H9 (cell line): ENCODE results near the gene CEP131. TPM values are rescaled to one million over a fixed set of nuclear protein-coding genes. Genes with fewer than 3 reads are reported as not detected.

Experiments used
- DNase-seq: peaks from one replicate; pipeline ENCODE4 v3.0.0-alpha.2; 2017
- H2AFZ ChIP-seq: one replicate; pipeline ENCODE4 v1.6.1; 2013; ENCODE audit warnings: mild to moderate bottlenecking, low read length, control low read depth, moderate library complexity
- H2AK5ac ChIP-seq: 2 replicates; pipeline ENCODE4 v1.6.1; 2013; ENCODE audit warnings: low read length, control low read depth, mixed read lengths; ENCODE audit not compliant: insufficient read length
- H2BK120ac ChIP-seq: one replicate; pipeline ENCODE4 v1.6.1; 2013; ENCODE audit warnings: low read depth, mild to moderate bottlenecking, low read length, control low read depth, inconsistent platforms; ENCODE audit not compliant: poor library complexity, severe bottlenecking
- H2BK12ac ChIP-seq: 2 replicates; pipeline ENCODE4 v1.6.1; 2013; ENCODE audit warnings: low read length, control low read depth, mixed read lengths, low read depth; ENCODE audit not compliant: insufficient read length
- H2BK15ac ChIP-seq: 2 replicates; pipeline ENCODE4 v1.6.1; 2013; ENCODE audit warnings: low read depth, low read length, control low read depth
- H2BK20ac ChIP-seq: one replicate; pipeline ENCODE4 v1.6.1; 2013; ENCODE audit warnings: low read depth, mild to moderate bottlenecking, low read length, control low read depth, inconsistent platforms; ENCODE audit not compliant: poor library complexity, severe bottlenecking
- H2BK5ac ChIP-seq: 2 replicates; pipeline ENCODE4 v1.6.1; 2013; ENCODE audit warnings: low read length, control low read depth, mixed read lengths; ENCODE audit not compliant: insufficient read length
- H3K14ac ChIP-seq: 2 replicates; pipeline ENCODE4 v1.6.1; 2013; ENCODE audit warnings: low read length, control low read depth; ENCODE audit not compliant: insufficient read depth
- H3K18ac ChIP-seq: 2 replicates; pipeline ENCODE4 v1.6.1; 2013; ENCODE audit warnings: low read depth, mild to moderate bottlenecking, mixed read lengths, low read length, control low read depth; ENCODE audit not compliant: insufficient read length
- H3K23ac ChIP-seq: 2 replicates; pipeline ENCODE4 v1.6.1; 2013; ENCODE audit warnings: low read length, control low read depth, mixed read lengths, low read depth; ENCODE audit not compliant: insufficient read length
- H3K23me2 ChIP-seq: 2 replicates; pipeline ENCODE4 v1.6.1; 2013; ENCODE audit warnings: low read depth, mild to moderate bottlenecking, mixed read lengths, low read length, control low read depth; ENCODE audit not compliant: insufficient read length, poor library complexity, severe bottlenecking
- H3K27ac ChIP-seq: 2 replicates; pipeline ENCODE4 v1.5.1; 2013; ENCODE audit warnings: low read length, control low read depth, mixed read lengths, low read depth; ENCODE audit not compliant: insufficient read length
- H3K27me3 ChIP-seq: 2 replicates; pipeline ENCODE4 v1.6.1; 2013; ENCODE audit warnings: low read length, control low read depth, inconsistent platforms; ENCODE audit not compliant: insufficient read depth
- H3K4ac ChIP-seq: 2 replicates; pipeline ENCODE4 v1.6.1; 2013; ENCODE audit warnings: low read depth, mild to moderate bottlenecking, control low read depth, inconsistent platforms, low read length, moderate library complexity
- H3K4me1 ChIP-seq: 2 replicates; pipeline ENCODE4 v1.6.1; 2013; ENCODE audit warnings: low read length, control low read depth, inconsistent platforms; ENCODE audit not compliant: insufficient read depth
- H3K4me2 ChIP-seq: 2 replicates; pipeline ENCODE4 v1.6.1; 2013; ENCODE audit warnings: low read length, control low read depth, mixed read lengths; ENCODE audit not compliant: insufficient read length, insufficient read depth
- H3K56ac ChIP-seq: 2 replicates; pipeline ENCODE4 v1.6.1; 2013; ENCODE audit warnings: low read depth, mild to moderate bottlenecking, mixed read lengths, low read length, control low read depth; ENCODE audit not compliant: insufficient read length
- H3K79me1 ChIP-seq: 2 replicates; pipeline ENCODE4 v1.6.1; 2013; ENCODE audit warnings: low read depth, mild to moderate bottlenecking, moderate library complexity, low read length, control low read depth, inconsistent platforms; ENCODE audit not compliant: insufficient read depth, poor library complexity, severe bottlenecking
- H3K79me2 ChIP-seq: 2 replicates; pipeline ENCODE4 v1.6.1; 2013; ENCODE audit warnings: low read length, control low read depth, inconsistent platforms; ENCODE audit not compliant: insufficient read depth
- H3K9ac ChIP-seq: 2 replicates; pipeline ENCODE4 v1.6.1; 2013; ENCODE audit warnings: low read length, control low read depth, mixed read lengths; ENCODE audit not compliant: insufficient read length; ENCODE audit errors: extremely low read depth
- H3K9me3 ChIP-seq: one replicate; pipeline ENCODE4 v1.6.1; 2013; ENCODE audit warnings: low read depth, low read length, inconsistent platforms; ENCODE audit not compliant: control insufficient read depth
- H3T11ph ChIP-seq: one replicate; pipeline ENCODE4 v1.6.1; 2013; ENCODE audit warnings: mild to moderate bottlenecking, low read length, control low read depth, inconsistent platforms
- H4K20me1 ChIP-seq: one replicate; pipeline ENCODE4 v1.6.1; 2013; ENCODE audit not compliant: control insufficient read depth, insufficient read length, insufficient read depth
- H4K5ac ChIP-seq: 2 replicates; pipeline ENCODE4 v1.6.1; 2013; ENCODE audit warnings: low read depth, mild to moderate bottlenecking, mixed read lengths, low read length, control low read depth; ENCODE audit not compliant: insufficient read length
- H4K8ac ChIP-seq: replicated peaks from 2 replicates; pipeline ENCODE4 v1.6.1; 2013; ENCODE audit warnings: low read length, control low read depth, mixed read lengths, low read depth; ENCODE audit not compliant: insufficient read length
- H4K91ac ChIP-seq: 2 replicates; pipeline ENCODE4 v1.6.1; 2013; ENCODE audit warnings: low read depth, mild to moderate bottlenecking, moderate library complexity, mixed read lengths, low read length, control low read depth; ENCODE audit not compliant: insufficient read length
- H3K27ac Mint-ChIP-seq, 3 experiments: 2 replicates in 2 of 3; 3 replicates in 1 of 3; pipeline ENCODE4 v1.8.0; 2020 to 2021; ENCODE audit warnings: mixed read lengths in 3 of 3, mild to moderate bottlenecking in 1 of 3, moderate library complexity in 1 of 3
- H3K27me3 Mint-ChIP-seq: 2 replicates; pipeline ENCODE4 v1.8.0; 2021; ENCODE audit warnings: low read depth, mild to moderate bottlenecking, moderate library complexity, mixed read lengths
- H3K36me3 Mint-ChIP-seq, 3 experiments: 2 replicates in 2 of 3; 3 replicates in 1 of 3; pipeline ENCODE4 v1.8.0; 2020 to 2021; ENCODE audit warnings: low read depth in 3 of 3, mixed read lengths in 3 of 3; ENCODE audit not compliant: insufficient read depth in 1 of 3
- H3K4me1 Mint-ChIP-seq, 2 experiments: 2 replicates each; pipeline ENCODE4 v1.8.0; 2020; ENCODE audit warnings: mixed read lengths in 2 of 2
- H3K4me3 Mint-ChIP-seq, 2 experiments: 2 replicates in 1 of 2; 3 replicates in 1 of 2; pipeline ENCODE4 v1.8.0; 2020 to 2021; ENCODE audit warnings: mild to moderate bottlenecking in 2 of 2, mixed read lengths in 2 of 2, moderate library complexity in 1 of 2
- H3K9me3 Mint-ChIP-seq, 2 experiments: 2 replicates in 1 of 2; 3 replicates in 1 of 2; pipeline ENCODE4 v1.8.0; 2020; ENCODE audit warnings: mild to moderate bottlenecking in 2 of 2, mixed read lengths in 2 of 2, moderate library complexity in 1 of 2
- WGBS: extraction: QIAGEN DNeasy Blood & Tissue Kit; methylation state at CpG from one replicate; pipeline ENCODE4 v1.1.7; 2013; ENCODE audit warnings: missing lambda C conversion rate, low lambda C conversion rate, mixed read lengths; ENCODE audit not compliant: insufficient read length; ENCODE audit errors: extremely low coverage; 5-methylcytosine and 5-hydroxymethylcytosine counted together
- total RNA-seq: library from RNA; stranded (reverse); gene quantifications from 2 replicates; pipeline ENCODE4 v1.2.1, GENCODE V29; 2021
- TF ChIP-seq, protein P1 (sequence below): fragments of 200-600 bp; sonication (generic); conservative IDR thresholded peaks from 3 replicates; pipeline ENCODE4 v1.8.0; 2021; ENCODE audit warnings: antibody characterized with exemption, mild to moderate bottlenecking

CEP131 gene
- total RNA-seq, 1 experiment from 2014 or later, result 16.3 TPM

DNA sequence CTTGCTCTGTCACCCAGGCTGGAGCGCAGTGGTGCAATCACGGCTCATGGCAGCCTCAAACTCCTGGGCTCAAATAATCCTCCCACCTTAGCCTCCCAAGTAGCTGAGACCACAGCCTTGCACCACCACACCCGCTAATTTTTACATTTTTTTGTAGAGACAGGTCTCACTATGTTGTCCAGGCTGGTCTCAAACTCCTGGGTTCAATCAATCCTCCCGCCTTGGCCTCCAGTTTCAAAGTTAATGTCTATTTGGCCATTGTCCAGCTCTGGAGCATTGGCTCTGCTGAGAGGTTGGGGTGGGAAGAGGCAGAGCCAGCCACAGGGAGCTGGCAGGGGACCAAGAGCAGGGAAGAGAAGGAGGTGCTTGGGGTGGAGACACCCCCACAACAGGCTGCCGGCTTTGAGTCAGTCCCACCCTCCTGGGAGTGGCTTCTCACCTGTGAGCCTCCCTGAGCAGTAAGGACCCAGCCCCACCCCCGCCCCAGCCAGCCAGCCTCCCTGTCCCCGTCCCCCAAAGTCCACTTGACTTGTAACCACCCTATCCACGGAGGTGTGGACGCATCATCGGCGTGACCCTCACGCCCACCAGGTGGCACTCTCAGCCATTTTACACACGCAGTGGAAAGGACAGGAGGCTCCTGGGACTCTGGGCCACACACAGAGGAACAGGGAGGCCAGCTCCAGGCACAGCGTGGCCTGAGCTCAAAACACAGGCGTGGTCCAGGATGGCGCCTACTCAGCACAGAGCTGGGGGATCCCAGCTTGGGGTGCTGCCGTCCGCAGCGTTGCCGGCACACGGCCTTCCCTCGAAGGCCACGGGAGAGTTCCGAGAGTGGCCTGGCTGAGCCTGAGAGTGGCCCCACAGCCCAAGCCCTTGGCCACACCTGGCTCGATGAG lies 80.2 kb downstream of the CEP131 start:
- H2BK20ac ChIP-seq, result no peak overlapping the region
- no CpG with 5 or more reads among the region's 25 CpGs for whole genome bisulfite sequencing

More for the DNA sequence above, 80.2 kb downstream of the CEP131 start:
- peaks cover 0 to 7% (median 0%) of the 10 kb centered on the region in 3 experiments; a peak in 4 of 7 replicates for H3K36me3 Mint-ChIP-seq
- H3K27me3 Mint-ChIP-seq, result peaks cover 1% of the 10 kb centered on the region
- Histone ChIP-seq H3K4me1 (no peaks in the 10 kb centered on the region), H3K27ac (no peak overlapping the region), H2AFZ (no peak overlapping the region), H4K8ac (no peak overlapping the region), H3K23me2 (no peaks in the 10 kb centered on the region), H2BK5ac (no peak overlapping the region), H3K14ac (no peak overlapping the region), H4K20me1 (no peaks in the 10 kb centered on the region), H3K23ac (no peak overlapping the region), H3K18ac (no peak overlapping the region), H2BK15ac (no peak overlapping the region), H3K9me3 (no peaks in the 10 kb centered on the region), H4K5ac (no peak overlapping the region), H3T11ph (no peak overlapping the region), H3K9ac (no peak overlapping the region), H3K79me2 (no peaks in the 10 kb centered on the region), H3K56ac (no peak overlapping the region), H2AK5ac (no peak overlapping the region), H3K4me2 (no peak overlapping the region), H4K91ac (no peak overlapping the region), H3K27me3 (no peaks in the 10 kb centered on the region), H2BK120ac (no peak overlapping the region), H2BK12ac (no peak overlapping the region), H3K79me1 (no peaks in the 10 kb centered on the region), H3K4ac (no peak overlapping the region)
- DNase-seq, result peak; percentile 89
- TF ChIP-seq, protein P1, sequence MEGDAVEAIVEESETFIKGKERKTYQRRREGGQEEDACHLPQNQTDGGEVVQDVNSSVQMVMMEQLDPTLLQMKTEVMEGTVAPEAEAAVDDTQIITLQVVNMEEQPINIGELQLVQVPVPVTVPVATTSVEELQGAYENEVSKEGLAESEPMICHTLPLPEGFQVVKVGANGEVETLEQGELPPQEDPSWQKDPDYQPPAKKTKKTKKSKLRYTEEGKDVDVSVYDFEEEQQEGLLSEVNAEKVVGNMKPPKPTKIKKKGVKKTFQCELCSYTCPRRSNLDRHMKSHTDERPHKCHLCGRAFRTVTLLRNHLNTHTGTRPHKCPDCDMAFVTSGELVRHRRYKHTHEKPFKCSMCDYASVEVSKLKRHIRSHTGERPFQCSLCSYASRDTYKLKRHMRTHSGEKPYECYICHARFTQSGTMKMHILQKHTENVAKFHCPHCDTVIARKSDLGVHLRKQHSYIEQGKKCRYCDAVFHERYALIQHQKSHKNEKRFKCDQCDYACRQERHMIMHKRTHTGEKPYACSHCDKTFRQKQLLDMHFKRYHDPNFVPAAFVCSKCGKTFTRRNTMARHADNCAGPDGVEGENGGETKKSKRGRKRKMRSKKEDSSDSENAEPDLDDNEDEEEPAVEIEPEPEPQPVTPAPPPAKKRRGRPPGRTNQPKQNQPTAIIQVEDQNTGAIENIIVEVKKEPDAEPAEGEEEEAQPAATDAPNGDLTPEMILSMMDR, result peak; percentile 67
- no peak overlapping the region for H3K27ac Mint-ChIP-seq
- peak overlapping the region in 1 of 2 experiments; percentile 12; a peak in 1 of 5 replicates for H3K4me3 Mint-ChIP-seq
- H3K9me3 Mint-ChIP-seq, result peaks cover 15 to 16% of the 10 kb centered on the region in 2 experiments
- peaks cover 2 to 10% of the 10 kb centered on the region in 2 experiments; a peak in 2 of 4 replicates for H3K4me1 Mint-ChIP-seq
